Subcutaneous abdominal adipose tissue (tissue), 5 donors: ENCODE data around the gene NFKB1.

Experiments
- H3K27ac ChIP-seq: one replicate; pipeline ENCODE4 v1.7.0; 2013; ENCODE audit warnings: low read depth, mild to moderate bottlenecking, inconsistent platforms, low read length, moderate library complexity
- H3K27me3 ChIP-seq, 5 donors: one replicate each; pipeline ENCODE4 v1.7.0; 2013; ENCODE audit warnings: low read length in 5 of 5, inconsistent platforms in 1 of 5; ENCODE audit not compliant: control insufficient read depth in 5 of 5, insufficient read depth in 4 of 5
- H3K36me3 ChIP-seq, 5 donors: one replicate each; pipeline ENCODE4 v1.7.0; 2013; ENCODE audit warnings: low read length in 5 of 5; ENCODE audit not compliant: control insufficient read depth in 5 of 5, insufficient read depth in 5 of 5
- H3K4me1 ChIP-seq, 5 donors: one replicate each; pipeline ENCODE4 v1.7.0; 2013; ENCODE audit warnings: low read length in 5 of 5, mild to moderate bottlenecking in 3 of 5, moderate library complexity in 1 of 5; ENCODE audit not compliant: control insufficient read depth in 5 of 5, insufficient read depth in 5 of 5
- H3K4me3 ChIP-seq, 5 donors: one replicate each; pipeline ENCODE4 v1.7.0; 2013; ENCODE audit warnings: low read length in 5 of 5, low read depth in 1 of 5
- H3K9ac ChIP-seq, 5 donors: one replicate each; pipeline ENCODE4 v1.7.0; 2013; ENCODE audit warnings: low read length in 5 of 5, mild to moderate bottlenecking in 4 of 5, moderate library complexity in 3 of 5
- H3K9me3 ChIP-seq, 5 donors: one replicate each; pipeline ENCODE4 v1.7.0; 2013; ENCODE audit warnings: low read length in 5 of 5; ENCODE audit not compliant: control insufficient read depth in 5 of 5
- donor health status: healthy.
- donor health status: healthy.
- donor health status: healthy.
- donor health status: healthy.
- donor health status: healthy.

NFKB1 gene

GRCh38 chr4:102572452-102572851, 71.3 kb downstream of the NFKB1 start:
- Histone ChIP-seq H3K27me3 (no peaks in the 10 kb centered on the region), H3K36me3 (peaks cover 7 to 9% (median 8%) of the 10 kb centered on the region in 5 donors), H3K9ac (no peak overlapping the region), H3K27ac (no peak overlapping the region), H3K4me3 (no peak overlapping the region), H3K9me3 (no peaks in the 10 kb centered on the region), H3K4me1 (peaks cover 0 to 11% (median 5%) of the 10 kb centered on the region in 5 donors)

DNA sequence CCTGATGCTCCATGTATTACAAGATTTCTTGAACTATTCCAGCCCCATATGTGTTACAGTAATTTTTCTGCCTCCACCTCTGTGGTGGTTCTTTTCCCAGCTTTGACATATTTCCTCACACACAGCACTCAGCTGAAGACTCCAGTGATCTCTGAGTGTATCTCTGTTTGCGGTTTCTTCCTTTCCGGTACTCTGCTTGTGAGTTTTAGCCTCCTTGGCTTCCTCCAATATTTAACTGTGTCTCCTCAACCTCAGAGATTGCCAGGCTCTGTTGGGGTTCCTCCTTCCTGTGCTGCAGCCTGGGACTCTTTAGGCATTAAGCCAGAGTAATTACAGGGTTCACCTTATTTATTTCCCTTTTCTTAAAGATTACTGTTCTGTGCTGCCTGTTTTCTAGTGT, 73.2 kb downstream of the NFKB1 start:
- H3K27ac ChIP-seq = no peak overlapping the region
- H3K36me3 ChIP-seq = peaks cover 12 to 26% (median 24%) of the 10 kb centered on the region in 5 donors
- H3K9me3 ChIP-seq = no peaks in the 10 kb centered on the region
- H3K27me3 ChIP-seq = no peaks in the 10 kb centered on the region
- H3K4me3 ChIP-seq = no peak overlapping the region
- H3K9ac ChIP-seq = no peak overlapping the region
- peaks cover 0 to 8% (median 5%) of the 10 kb centered on the region in 5 donors for H3K4me1 ChIP-seq

GRCh38 chr4:102575369-102576129, 74.4 kb downstream of the NFKB1 start:
- no peak overlapping the region for H3K4me3 ChIP-seq
- no peaks in the 10 kb centered on the region for H3K9me3 ChIP-seq
- H3K36me3 ChIP-seq = peaks cover 15 to 36% (median 28%) of the 10 kb centered on the region in 5 donors
- H3K4me1 ChIP-seq = peaks cover 0 to 8% (median 4%) of the 10 kb centered on the region in 5 donors
- no peak overlapping the region for H3K27ac ChIP-seq
- no peaks in the 10 kb centered on the region for H3K27me3 ChIP-seq
- H3K9ac ChIP-seq = no peak overlapping the region

- H3K9ac ChIP-seq = no peak overlapping the region
- H3K36me3 ChIP-seq = peaks cover 36 to 59% (median 50%) of the 10 kb centered on the region in 5 donors
- H3K27ac ChIP-seq = no peak overlapping the region
- H3K4me3 ChIP-seq = no peak overlapping the region
- H3K9me3 ChIP-seq = no peaks in the 10 kb centered on the region
- H3K4me1 ChIP-seq = peaks cover 0 to 8% (median 4%) of the 10 kb centered on the region in 5 donors
- H3K27me3 ChIP-seq = no peaks in the 10 kb centered on the region
Measured at GRCh38 chr4:102578270-102578669, 77.1 kb downstream of the NFKB1 start.

- Histone ChIP-seq H3K27me3 (no peaks in the 10 kb centered on the region), H3K36me3 (peaks cover 39 to 62% (median 51%) of the 10 kb centered on the region in 5 donors), H3K9me3 (no peaks in the 10 kb centered on the region)
Measured at GRCh38 chr4:102578819-102579218, 77.7 kb downstream of the NFKB1 start.

GRCh38 chr4:102579794-102580462, 78.8 kb downstream of the NFKB1 start:
- H3K4me3 ChIP-seq = no peak overlapping the region
- H3K9ac ChIP-seq = no peak overlapping the region
- H3K27me3 ChIP-seq = no peaks in the 10 kb centered on the region
- H3K4me1 ChIP-seq = no peaks in the 10 kb centered on the region
- no peak overlapping the region for H3K27ac ChIP-seq
- H3K36me3 ChIP-seq = peaks cover 46 to 70% (median 54%) of the 10 kb centered on the region in 5 donors
- no peaks in the 10 kb centered on the region for H3K9me3 ChIP-seq

More at GRCh38 chr4:102578819-102579218, 77.7 kb downstream of the NFKB1 start:
- Histone ChIP-seq H3K9ac (no peak overlapping the region), H3K27ac (no peak overlapping the region), H3K4me3 (no peak overlapping the region), H3K4me1 (peaks cover 0 to 8% (median 4%) of the 10 kb centered on the region in 5 donors)

- Histone ChIP-seq H3K27ac (no peak overlapping the region), H3K36me3 (peaks cover 46 to 76% (median 58%) of the 10 kb centered on the region in 5 donors), H3K9me3 (no peaks in the 10 kb centered on the region), H3K4me3 (no peak overlapping the region), H3K27me3 (no peaks in the 10 kb centered on the region), H3K9ac (no peak overlapping the region), H3K4me1 (no peaks in the 10 kb centered on the region)
Measured at GRCh38 chr4:102580463-102580842, 79.3 kb downstream of the NFKB1 start.

GRCh38 chr4:102584091-102584490, 82.9 kb downstream of the NFKB1 start:
- H3K9me3 ChIP-seq = no peaks in the 10 kb centered on the region
- no peak overlapping the region for H3K4me3 ChIP-seq
- H3K27me3 ChIP-seq = no peaks in the 10 kb centered on the region
- H3K9ac ChIP-seq = no peak overlapping the region
- no peaks in the 10 kb centered on the region for H3K4me1 ChIP-seq
- H3K36me3 ChIP-seq = peaks cover 47 to 82% (median 64%) of the 10 kb centered on the region in 5 donors
- H3K27ac ChIP-seq = no peak overlapping the region

- H3K36me3 ChIP-seq = peaks cover 51 to 80% (median 64%) of the 10 kb centered on the region in 5 donors
- no peak overlapping the region for H3K4me3 ChIP-seq
Measured at GRCh38 chr4:102585329-102585728, 84.2 kb downstream of the NFKB1 start.

GRCh38 chr4:102586002-102586643, 85.0 kb downstream of the NFKB1 start:
- Histone ChIP-seq H3K27ac (no peak overlapping the region), H3K4me3 (no peak overlapping the region), H3K36me3 (peaks cover 48 to 78% (median 62%) of the 10 kb centered on the region in 5 donors), H3K27me3 (no peaks in the 10 kb centered on the region), H3K9ac (no peak overlapping the region), H3K4me1 (no peaks in the 10 kb centered on the region), H3K9me3 (no peaks in the 10 kb centered on the region)

More at GRCh38 chr4:102585329-102585728, 84.2 kb downstream of the NFKB1 start:
- H3K27me3 ChIP-seq = no peaks in the 10 kb centered on the region
- H3K9ac ChIP-seq = no peak overlapping the region
- H3K27ac ChIP-seq = no peak overlapping the region
- no peaks in the 10 kb centered on the region for H3K9me3 ChIP-seq
- no peaks in the 10 kb centered on the region for H3K4me1 ChIP-seq
